CD14-positive monocyte (primary cell): Measurements from ENCODE around the gene TBCK. TPM values are rescaled to one million over a fixed set of nuclear protein-coding genes. Genes with fewer than 3 reads are reported as not detected.

ENCODE experiments used
- DNase-seq, 3 donors: peaks; one replicate each; pipeline ENCODE4 v3.0.0-alpha.2; 2011 to 2022
- H2AFZ ChIP-seq: 2 replicates; pipeline ENCODE4 v1.6.0; 2012; ENCODE audit warnings: mild to moderate bottlenecking, low read depth, low read length, inconsistent platforms; ENCODE audit not compliant: insufficient read depth, poor library complexity, severe bottlenecking
- H3K27ac ChIP-seq, 2 donors: 1 replicate in 1 of 2; 2 replicates in 1 of 2; pipeline ENCODE4 v1.5.1; 2012 to 2013; ENCODE audit warnings: low read length in 2 of 2, control low read depth in 1 of 2, inconsistent platforms in 1 of 2, low read depth in 1 of 2, mild to moderate bottlenecking in 1 of 2
- H3K27me3 ChIP-seq, 2 donors: one replicate each; pipeline versions ENCODE4 v1.6.0 to v1.6.1; 2011 to 2013; ENCODE audit warnings: low read length in 2 of 2; ENCODE audit not compliant: control insufficient read depth in 2 of 2, insufficient read depth in 2 of 2
- H3K36me3 ChIP-seq, 2 donors: replicated peaks in 1 of 2; 1 replicate in 1 of 2; 2 replicates in 1 of 2; pipeline versions ENCODE4 v1.5.1 to v1.6.1; 2012 to 2013; ENCODE audit warnings: low read length in 2 of 2, control low read depth in 1 of 2, inconsistent platforms in 1 of 2, mild to moderate bottlenecking in 1 of 2; ENCODE audit not compliant: insufficient read depth in 2 of 2, control insufficient read depth in 1 of 2
- H3K4me1 ChIP-seq, 2 donors: 1 replicate in 1 of 2; 2 replicates in 1 of 2; pipeline versions ENCODE4 v1.5.1 to v1.6.1; 2012 to 2013; ENCODE audit warnings: low read length in 2 of 2, control low read depth in 1 of 2, inconsistent platforms in 1 of 2, mild to moderate bottlenecking in 1 of 2, moderate library complexity in 1 of 2; ENCODE audit not compliant: insufficient read depth in 2 of 2, control insufficient read depth in 1 of 2
- H3K4me2 ChIP-seq: replicated peaks from 2 replicates; pipeline ENCODE3; 2012; ENCODE audit warnings: low read length, moderate library complexity, mild to moderate bottlenecking; ENCODE audit not compliant: poor library complexity, severe bottlenecking; ENCODE audit errors: extremely low read depth
- H3K4me3 ChIP-seq, 3 experiments: fragments of 200-600 bp in 1 of 3; sonication (generic) in 1 of 3; replicated peaks in 1 of 3; 1 replicate in 2 of 3; 2 replicates in 1 of 3; pipeline ENCODE4 v1.5.1; 2011 to 2013; ENCODE audit warnings: low read length in 3 of 3, mild to moderate bottlenecking in 3 of 3, control low read depth in 2 of 3, low read depth in 2 of 3, inconsistent platforms in 1 of 3, moderate library complexity in 1 of 3
- H3K79me2 ChIP-seq: 2 replicates; pipeline ENCODE4 v1.6.0; 2012; ENCODE audit warnings: mild to moderate bottlenecking, control low read depth, inconsistent platforms, low read length, moderate library complexity; ENCODE audit not compliant: insufficient read depth
- H3K9ac ChIP-seq: 2 replicates; pipeline ENCODE4 v1.6.0; 2017; ENCODE audit warnings: low read length, mild to moderate bottlenecking; ENCODE audit not compliant: insufficient read depth, poor library complexity, severe bottlenecking
- H3K9me3 ChIP-seq, 2 donors: replicated peaks in 1 of 2; 1 replicate in 1 of 2; 2 replicates in 1 of 2; pipeline versions ENCODE4 v1.5.1 to v1.6.1; 2012 to 2013; ENCODE audit warnings: low read length in 2 of 2, control low read depth in 1 of 2; ENCODE audit not compliant: control insufficient read depth in 1 of 2, insufficient read depth in 1 of 2
- H4K20me1 ChIP-seq: 2 replicates; pipeline ENCODE4 v1.6.0; 2012; ENCODE audit warnings: mild to moderate bottlenecking, low read length, control low read depth, moderate library complexity; ENCODE audit not compliant: insufficient read depth
- H3K27ac Mint-ChIP-seq, 7 donors: one replicate each; pipeline ENCODE4 v1.8.0; 2020; ENCODE audit warnings: mild to moderate bottlenecking in 7 of 7, mixed read lengths in 7 of 7, moderate library complexity in 6 of 7, inconsistent platforms in 2 of 7
- H3K27me3 Mint-ChIP-seq, 3 donors: one replicate each; pipeline ENCODE4 v1.8.0; 2021 to 2022; ENCODE audit warnings: low read depth in 3 of 3, mild to moderate bottlenecking in 3 of 3, mixed read lengths in 3 of 3, moderate library complexity in 3 of 3, inconsistent platforms in 1 of 3
- H3K36me3 Mint-ChIP-seq, 2 donors: one replicate each; pipeline ENCODE4 v1.8.0; 2020; ENCODE audit warnings: mixed read lengths in 2 of 2, inconsistent platforms in 1 of 2, mild to moderate bottlenecking in 1 of 2
- H3K4me1 Mint-ChIP-seq: one replicate; pipeline ENCODE4 v1.8.0; 2020; ENCODE audit warnings: mild to moderate bottlenecking, mixed read lengths
- H3K4me3 Mint-ChIP-seq, 2 donors: one replicate each; pipeline ENCODE4 v1.8.0; 2020; ENCODE audit warnings: mild to moderate bottlenecking in 2 of 2, mixed read lengths in 2 of 2, moderate library complexity in 1 of 2
- H3K9me3 Mint-ChIP-seq, 7 donors: one replicate each; pipeline ENCODE4 v1.8.0; 2020 to 2022; ENCODE audit warnings: mixed read lengths in 7 of 7, mild to moderate bottlenecking in 6 of 7, moderate library complexity in 6 of 7, inconsistent platforms in 2 of 7
- CTCF ChIP-seq: fragments of 200-600 bp; IDR thresholded peaks from one replicate; pipeline ENCODE4 v1.8.0; 2022; ENCODE audit warnings: antibody characterized with exemption, mild to moderate bottlenecking
- WGBS: methylation state at CpG from one replicate; pipeline ENCODE4 v1.1.5; 2013; ENCODE audit warnings: missing lambda C conversion rate; ENCODE audit not compliant: insufficient coverage; 5-methylcytosine and 5-hydroxymethylcytosine counted together
- intact Hi-C, 2 donors: fragments of 100-400 bp; cut with micrococcal nuclease; formaldehyde crosslinking; loops; one replicate each; pipeline versions ENCODE4 v1.15.0 to v1.15.1; 2023
- polyA plus RNA-seq, 3 donors: library from polyadenylated mRNA; depleted of rRNA in 1 of 3; unstranded in 2 of 3; stranded (reverse) in 1 of 3; fragments of 300-500 nt in 2 of 3; fragments of >200 nt in 1 of 3; fragmentation: Illumina TruSeq in 2 of 3; gene quantifications; 1 replicate in 2 of 3; 2 replicates in 1 of 3; pipeline ENCODE4 v1.2.3, GENCODE V29; 2012 to 2021

The TBCK gene
- polyA plus RNA-seq, 3 donors = 8.0 to 14.0 (median 12.5) TPM

- H2AFZ ChIP-seq = no peak overlapping the region
- H4K20me1 ChIP-seq = no peaks in the 10 kb centered on the region
- no peaks in the 10 kb centered on the region for H3K27me3 Mint-ChIP-seq
- WGBS = no CpG with 5 or more reads among the region's 1 CpG
- TF ChIP-seq CTCF = no peak
- H3K79me2 ChIP-seq = peaks cover 75% of the 10 kb centered on the region
- peaks cover 11% of the 10 kb centered on the region for H3K4me1 Mint-ChIP-seq
- peaks cover 16 to 18% of the 10 kb centered on the region in 2 donors for H3K4me1 ChIP-seq
- no peak overlapping the region for H3K4me3 Mint-ChIP-seq
- intact Hi-C loops = no loop called here
- no peaks in the 10 kb centered on the region for H3K27me3 ChIP-seq
- H3K4me3 ChIP-seq = no peak overlapping the region
- peaks cover 0 to 9% (median 3%) of the 10 kb centered on the region in 7 donors for H3K9me3 Mint-ChIP-seq
- peaks cover 13 to 21% of the 10 kb centered on the region in 2 donors for H3K36me3 ChIP-seq
- H3K9ac ChIP-seq = no peak overlapping the region
- no peak overlapping the region for H3K27ac ChIP-seq
- no peak overlapping the region for H3K4me2 ChIP-seq
- peaks cover 20 to 23% of the 10 kb centered on the region in 2 donors for H3K36me3 Mint-ChIP-seq
- H3K9me3 ChIP-seq = no peaks in the 10 kb centered on the region
- peak overlapping the region in 2 of 7 donors; percentile 52 to 68 for H3K27ac Mint-ChIP-seq
- no peak for DNase-seq
These were observed 4.2 kb upstream of the TBCK start for GRCh38 chr4:106320235-106320634.

- Mint-ChIP-seq H3K27ac (peak overlapping the region in 2 of 7 donors; percentile 30 to 65), H3K36me3 (peaks cover 15 to 20% of the 10 kb centered on the region in 2 donors), H3K9me3 (peaks cover 0 to 9% (median 3%) of the 10 kb centered on the region in 7 donors), H3K4me3 (no peak overlapping the region), H3K27me3 (no peaks in the 10 kb centered on the region), H3K4me1 (peaks cover 18% of the 10 kb centered on the region)
- no peak overlapping the region for H3K27ac ChIP-seq
- peaks cover 5 to 13% of the 10 kb centered on the region in 2 donors for H3K36me3 ChIP-seq
- no peak overlapping the region for H3K4me3 ChIP-seq
- no peak overlapping the region for H3K9ac ChIP-seq
- H3K9me3 ChIP-seq = no peaks in the 10 kb centered on the region
- no peak overlapping the region for H3K4me2 ChIP-seq
- peaks cover 84% of the 10 kb centered on the region for H3K79me2 ChIP-seq
- no peaks in the 10 kb centered on the region for H4K20me1 ChIP-seq
- no peak for TF ChIP-seq CTCF
- DNase-seq = peak in 1 of 3 donors; percentile 37
- H3K27me3 ChIP-seq = no peaks in the 10 kb centered on the region
- no peak overlapping the region for H2AFZ ChIP-seq
- intact Hi-C loops = no loop called here
- peaks cover 20 to 25% of the 10 kb centered on the region in 2 donors for H3K4me1 ChIP-seq
These were observed 2.5 kb upstream of the TBCK start for GRCh38 chr4:106318511-106318910.
